H9 (cell line): ENCODE data around the gene RIPPLY3. TPM values are rescaled to one million over a fixed set of nuclear protein-coding genes. Genes with fewer than 3 reads are reported as not detected.

Source experiments
- DNase-seq: peaks from one replicate; pipeline ENCODE4 v3.0.0-alpha.2; 2017
- H2AFZ ChIP-seq: one replicate; pipeline ENCODE4 v1.6.1; 2013; ENCODE audit warnings: mild to moderate bottlenecking, low read length, control low read depth, moderate library complexity
- H2AK5ac ChIP-seq: 2 replicates; pipeline ENCODE4 v1.6.1; 2013; ENCODE audit warnings: low read length, control low read depth, mixed read lengths; ENCODE audit not compliant: insufficient read length
- H2BK120ac ChIP-seq: one replicate; pipeline ENCODE4 v1.6.1; 2013; ENCODE audit warnings: low read depth, mild to moderate bottlenecking, low read length, control low read depth, inconsistent platforms; ENCODE audit not compliant: poor library complexity, severe bottlenecking
- H2BK12ac ChIP-seq: 2 replicates; pipeline ENCODE4 v1.6.1; 2013; ENCODE audit warnings: low read length, control low read depth, mixed read lengths, low read depth; ENCODE audit not compliant: insufficient read length
- H2BK15ac ChIP-seq: 2 replicates; pipeline ENCODE4 v1.6.1; 2013; ENCODE audit warnings: low read depth, low read length, control low read depth
- H2BK20ac ChIP-seq: one replicate; pipeline ENCODE4 v1.6.1; 2013; ENCODE audit warnings: low read depth, mild to moderate bottlenecking, low read length, control low read depth, inconsistent platforms; ENCODE audit not compliant: poor library complexity, severe bottlenecking
- H2BK5ac ChIP-seq: 2 replicates; pipeline ENCODE4 v1.6.1; 2013; ENCODE audit warnings: low read length, control low read depth, mixed read lengths; ENCODE audit not compliant: insufficient read length
- H3K14ac ChIP-seq: 2 replicates; pipeline ENCODE4 v1.6.1; 2013; ENCODE audit warnings: low read length, control low read depth; ENCODE audit not compliant: insufficient read depth
- H3K18ac ChIP-seq: 2 replicates; pipeline ENCODE4 v1.6.1; 2013; ENCODE audit warnings: low read depth, mild to moderate bottlenecking, mixed read lengths, low read length, control low read depth; ENCODE audit not compliant: insufficient read length
- H3K23ac ChIP-seq: 2 replicates; pipeline ENCODE4 v1.6.1; 2013; ENCODE audit warnings: low read length, control low read depth, mixed read lengths, low read depth; ENCODE audit not compliant: insufficient read length
- H3K23me2 ChIP-seq: 2 replicates; pipeline ENCODE4 v1.6.1; 2013; ENCODE audit warnings: low read depth, mild to moderate bottlenecking, mixed read lengths, low read length, control low read depth; ENCODE audit not compliant: insufficient read length, poor library complexity, severe bottlenecking
- H3K27ac ChIP-seq: 2 replicates; pipeline ENCODE4 v1.5.1; 2013; ENCODE audit warnings: low read length, control low read depth, mixed read lengths, low read depth; ENCODE audit not compliant: insufficient read length
- H3K27me3 ChIP-seq: 2 replicates; pipeline ENCODE4 v1.6.1; 2013; ENCODE audit warnings: low read length, control low read depth, inconsistent platforms; ENCODE audit not compliant: insufficient read depth
- H3K4ac ChIP-seq: 2 replicates; pipeline ENCODE4 v1.6.1; 2013; ENCODE audit warnings: low read depth, mild to moderate bottlenecking, control low read depth, inconsistent platforms, low read length, moderate library complexity
- H3K4me1 ChIP-seq: 2 replicates; pipeline ENCODE4 v1.6.1; 2013; ENCODE audit warnings: low read length, control low read depth, inconsistent platforms; ENCODE audit not compliant: insufficient read depth
- H3K4me2 ChIP-seq: 2 replicates; pipeline ENCODE4 v1.6.1; 2013; ENCODE audit warnings: low read length, control low read depth, mixed read lengths; ENCODE audit not compliant: insufficient read length, insufficient read depth
- H3K56ac ChIP-seq: 2 replicates; pipeline ENCODE4 v1.6.1; 2013; ENCODE audit warnings: low read depth, mild to moderate bottlenecking, mixed read lengths, low read length, control low read depth; ENCODE audit not compliant: insufficient read length
- H3K79me1 ChIP-seq: 2 replicates; pipeline ENCODE4 v1.6.1; 2013; ENCODE audit warnings: low read depth, mild to moderate bottlenecking, moderate library complexity, low read length, control low read depth, inconsistent platforms; ENCODE audit not compliant: insufficient read depth, poor library complexity, severe bottlenecking
- H3K79me2 ChIP-seq: 2 replicates; pipeline ENCODE4 v1.6.1; 2013; ENCODE audit warnings: low read length, control low read depth, inconsistent platforms; ENCODE audit not compliant: insufficient read depth
- H3K9ac ChIP-seq: 2 replicates; pipeline ENCODE4 v1.6.1; 2013; ENCODE audit warnings: low read length, control low read depth, mixed read lengths; ENCODE audit not compliant: insufficient read length; ENCODE audit errors: extremely low read depth
- H3K9me3 ChIP-seq: one replicate; pipeline ENCODE4 v1.6.1; 2013; ENCODE audit warnings: low read depth, low read length, inconsistent platforms; ENCODE audit not compliant: control insufficient read depth
- H3T11ph ChIP-seq: one replicate; pipeline ENCODE4 v1.6.1; 2013; ENCODE audit warnings: mild to moderate bottlenecking, low read length, control low read depth, inconsistent platforms
- H4K20me1 ChIP-seq: one replicate; pipeline ENCODE4 v1.6.1; 2013; ENCODE audit not compliant: control insufficient read depth, insufficient read length, insufficient read depth
- H4K5ac ChIP-seq: 2 replicates; pipeline ENCODE4 v1.6.1; 2013; ENCODE audit warnings: low read depth, mild to moderate bottlenecking, mixed read lengths, low read length, control low read depth; ENCODE audit not compliant: insufficient read length
- H4K8ac ChIP-seq: replicated peaks from 2 replicates; pipeline ENCODE4 v1.6.1; 2013; ENCODE audit warnings: low read length, control low read depth, mixed read lengths, low read depth; ENCODE audit not compliant: insufficient read length
- H4K91ac ChIP-seq: 2 replicates; pipeline ENCODE4 v1.6.1; 2013; ENCODE audit warnings: low read depth, mild to moderate bottlenecking, moderate library complexity, mixed read lengths, low read length, control low read depth; ENCODE audit not compliant: insufficient read length
- H3K27ac Mint-ChIP-seq, 3 experiments: 2 replicates in 2 of 3; 3 replicates in 1 of 3; pipeline ENCODE4 v1.8.0; 2020 to 2021; ENCODE audit warnings: mixed read lengths in 3 of 3, mild to moderate bottlenecking in 1 of 3, moderate library complexity in 1 of 3
- H3K27me3 Mint-ChIP-seq: 2 replicates; pipeline ENCODE4 v1.8.0; 2021; ENCODE audit warnings: low read depth, mild to moderate bottlenecking, moderate library complexity, mixed read lengths
- H3K36me3 Mint-ChIP-seq, 3 experiments: 2 replicates in 2 of 3; 3 replicates in 1 of 3; pipeline ENCODE4 v1.8.0; 2020 to 2021; ENCODE audit warnings: low read depth in 3 of 3, mixed read lengths in 3 of 3; ENCODE audit not compliant: insufficient read depth in 1 of 3
- H3K4me1 Mint-ChIP-seq, 2 experiments: 2 replicates each; pipeline ENCODE4 v1.8.0; 2020; ENCODE audit warnings: mixed read lengths in 2 of 2
- H3K4me3 Mint-ChIP-seq, 2 experiments: 2 replicates in 1 of 2; 3 replicates in 1 of 2; pipeline ENCODE4 v1.8.0; 2020 to 2021; ENCODE audit warnings: mild to moderate bottlenecking in 2 of 2, mixed read lengths in 2 of 2, moderate library complexity in 1 of 2
- H3K9me3 Mint-ChIP-seq, 2 experiments: 2 replicates in 1 of 2; 3 replicates in 1 of 2; pipeline ENCODE4 v1.8.0; 2020; ENCODE audit warnings: mild to moderate bottlenecking in 2 of 2, mixed read lengths in 2 of 2, moderate library complexity in 1 of 2
- CTCF ChIP-seq: fragments of 200-600 bp; sonication (generic); conservative IDR thresholded peaks from 3 replicates; pipeline ENCODE4 v1.8.0; 2021; ENCODE audit warnings: antibody characterized with exemption, mild to moderate bottlenecking
- WGBS: extraction: QIAGEN DNeasy Blood & Tissue Kit; methylation state at CpG from one replicate; pipeline ENCODE4 v1.1.7; 2013; ENCODE audit warnings: missing lambda C conversion rate, low lambda C conversion rate, mixed read lengths; ENCODE audit not compliant: insufficient read length; ENCODE audit errors: extremely low coverage; 5-methylcytosine and 5-hydroxymethylcytosine counted together
- total RNA-seq: library from RNA; stranded (reverse); gene quantifications from 2 replicates; pipeline ENCODE4 v1.2.1, GENCODE V29; 2021

The RIPPLY3 gene
- total RNA-seq, 1 experiment from 2014 or later, result 1.9 TPM

GRCh38 chr21:36968414-36968813 lies 38.1 kb upstream of the RIPPLY3 start:
- Histone ChIP-seq H3K27ac (no peak overlapping the region), H3K9me3 (no peaks in the 10 kb centered on the region), H3K23ac (no peak overlapping the region), H2BK120ac (no peak overlapping the region), H3K23me2 (peaks cover 3% of the 10 kb centered on the region), H2BK20ac (no peak overlapping the region), H2BK12ac (no peak overlapping the region), H3K14ac (no peak overlapping the region), H3K79me2 (no peaks in the 10 kb centered on the region), H4K8ac (no peak overlapping the region), H4K5ac (no peak overlapping the region), H3K4ac (no peak overlapping the region), H3K18ac (no peak overlapping the region), H2AK5ac (no peak overlapping the region), H2AFZ (no peak overlapping the region), H3K9ac (no peak overlapping the region), H2BK5ac (no peak overlapping the region), H3K4me1 (no peaks in the 10 kb centered on the region), H4K91ac (no peak overlapping the region), H2BK15ac (no peak overlapping the region), H3K4me2 (no peak overlapping the region), H4K20me1 (no peaks in the 10 kb centered on the region), H3K27me3 (no peaks in the 10 kb centered on the region), H3T11ph (no peak overlapping the region), H3K56ac (no peak overlapping the region), H3K79me1 (no peaks in the 10 kb centered on the region)
- H3K9me3 Mint-ChIP-seq, result no peaks in the 10 kb centered on the region
- H3K4me1 Mint-ChIP-seq, result peaks cover 15% of the 10 kb centered on the region in 2 experiments
- H3K27me3 Mint-ChIP-seq, result no peaks in the 10 kb centered on the region; the same call in 1 of the 2 replicates
- H3K4me3 Mint-ChIP-seq, result 0 out of 5 replicates have a peak overlapping the region, but pooled peaks of 1 of the 2 experiments have one; percentile 29
- H3K27ac Mint-ChIP-seq, result no peak overlapping the region
- no peak for TF ChIP-seq CTCF
- no CpG with 5 or more reads among the region's 4 CpGs for WGBS
- no peak for DNase-seq
- H3K36me3 Mint-ChIP-seq, result peaks cover 0 to 7% (median 4%) of the 10 kb centered on the region in 3 experiments; a peak in 4 of 7 replicates
